Endothelial cell of umbilical vein (primary cell): ENCODE data around the gene ABCA6. TPM values are rescaled to one million over a fixed set of nuclear protein-coding genes. Genes with fewer than 3 reads are reported as not detected.

ENCODE experiments used
- BruUV-seq: library from RNA; stranded (reverse); fragments of 400-500 nt; replicated peaks from 2 replicates; lab custom pipeline; 2021; lab: Mats Ljungman, UMichigan
- CTCF ChIA-PET: fragments of 300-600, 350-600 bp; sonication (Branson Sonifier 250); formaldehyde crosslinking; loops from one replicate; lab custom pipeline; 2021; ENCODE audit warnings: antibody characterized with exemption, inconsistent platforms; lab: Charles Lee
- POLR2A ChIA-PET: fragments of 300-600, 350-600 bp; sonication (Branson Sonifier 250); formaldehyde crosslinking; loops from one replicate; lab custom pipeline; 2021; ENCODE audit warnings: antibody characterized with exemption, inconsistent platforms; lab: Charles Lee
- DNase-seq: peaks from one replicate; pipeline ENCODE4 v3.0.0-alpha.2; 2011; ENCODE audit warnings: low read depth, low spot score
- FAIRE-seq: peaks from 2 replicates; lab custom pipeline; 2011; peaks lifted over from hg19 to GRCh38; lab: Jason Lieb, UNC
- H2AFZ ChIP-seq: 2 replicates; pipeline ENCODE4 v1.6.0; 2012; ENCODE audit warnings: low read depth, low read length, control low read depth, inconsistent platforms
- H3K27ac ChIP-seq: 2 replicates; pipeline ENCODE4 v1.5.1; 2011; ENCODE audit warnings: low read depth, mild to moderate bottlenecking, control low read depth, low read length, moderate library complexity; ENCODE audit not compliant: insufficient read depth
- H3K27me3 ChIP-seq, 2 experiments: 2 replicates each; pipeline versions ENCODE4 v1.6.0 to v1.6.1; 2011; ENCODE audit warnings: low read length in 2 of 2, mixed read lengths in 1 of 2; ENCODE audit not compliant: control insufficient read depth in 2 of 2, insufficient read depth in 2 of 2
- H3K36me3 ChIP-seq, 2 experiments: 2 replicates in 1 of 2; 3 replicates in 1 of 2; pipeline ENCODE4 v1.5.1; 2011; ENCODE audit warnings: low read length in 2 of 2, mild to moderate bottlenecking in 1 of 2, moderate library complexity in 1 of 2; ENCODE audit not compliant: control insufficient read depth in 2 of 2, insufficient read depth in 2 of 2; ENCODE audit errors: extremely low read depth in 1 of 2
- H3K4me1 ChIP-seq: 3 replicates; pipeline ENCODE4 v1.5.1; 2011; ENCODE audit warnings: mild to moderate bottlenecking, low read length; ENCODE audit not compliant: control insufficient read depth, insufficient read depth; ENCODE audit errors: extremely low read depth
- H3K4me2 ChIP-seq: 2 replicates; pipeline ENCODE4 v1.6.1; 2011; ENCODE audit warnings: low read length, control low read depth, mixed read lengths; ENCODE audit not compliant: insufficient read depth
- H3K4me3 ChIP-seq, 3 experiments: fragments of 200-600 bp in 1 of 3; sonication (generic), shearing (Covaris generic) in 1 of 3; replicated peaks in 1 of 3; 2 replicates each; pipeline ENCODE4 v1.5.1; 2011 to 2016; ENCODE audit warnings: control low read depth in 3 of 3, low read length in 3 of 3, mild to moderate bottlenecking in 2 of 3, inconsistent platforms in 1 of 3, low read depth in 1 of 3, moderate library complexity in 1 of 3; ENCODE audit not compliant: insufficient read depth in 1 of 3
- H3K79me2 ChIP-seq: 2 replicates; pipeline ENCODE4 v1.6.0; 2012; ENCODE audit warnings: low read length, inconsistent platforms; ENCODE audit not compliant: control insufficient read depth, insufficient read depth
- H3K9ac ChIP-seq: replicated peaks from 2 replicates; pipeline ENCODE3; 2011; ENCODE audit warnings: low read length, control low read depth; ENCODE audit not compliant: insufficient read depth; ENCODE audit errors: extremely low read depth
- H3K9me1 ChIP-seq: replicated peaks from 3 replicates; pipeline ENCODE4 v1.6.0; 2011; ENCODE audit warnings: mild to moderate bottlenecking, low read length; ENCODE audit not compliant: control insufficient read depth, insufficient read depth; ENCODE audit errors: extremely low read depth
- H3K9me3 ChIP-seq: replicated peaks from 2 replicates; pipeline ENCODE4 v1.5.1; 2012; ENCODE audit warnings: low read length, inconsistent platforms; ENCODE audit not compliant: control insufficient read depth, insufficient read depth
- H4K20me1 ChIP-seq: replicated peaks from 2 replicates; pipeline ENCODE3; 2011; ENCODE audit warnings: mild to moderate bottlenecking, low read length; ENCODE audit not compliant: control insufficient read depth, insufficient read depth; ENCODE audit errors: extremely low read depth
- CTCF ChIP-seq, 2 donors: IDR thresholded peaks; 1 replicate in 1 of 2; 2 replicates in 1 of 2; pipeline ENCODE4 v1.5.1; 2011; ENCODE audit warnings: low read length in 2 of 2, mild to moderate bottlenecking in 2 of 2, moderate library complexity in 2 of 2, control low read depth in 1 of 2, inconsistent platforms in 1 of 2, low read depth in 1 of 2; ENCODE audit not compliant: insufficient read depth in 1 of 2; ENCODE audit errors: extremely low read depth in 1 of 2
- EZH2 ChIP-seq: IDR thresholded peaks from 2 replicates; pipeline ENCODE4 v1.6.1; 2012; ENCODE audit warnings: borderline replicate concordance, low read depth, mild to moderate bottlenecking, moderate library complexity, low read length, inconsistent platforms; ENCODE audit not compliant: severe bottlenecking
- FOS ChIP-seq: IDR thresholded peaks from 2 replicates; pipeline ENCODE4 v1.6.1; 2011; ENCODE audit warnings: mild to moderate bottlenecking, low read length, moderate library complexity, borderline replicate concordance; ENCODE audit not compliant: insufficient read depth
- GATA2 ChIP-seq: IDR thresholded peaks from 2 replicates; pipeline ENCODE4 v1.7.0; 2011; ENCODE audit warnings: low read depth, mild to moderate bottlenecking, moderate library complexity, mixed read lengths, low read length; ENCODE audit not compliant: insufficient read length, insufficient read depth
- JUN ChIP-seq: IDR thresholded peaks from 2 replicates; pipeline ENCODE4 v1.6.1; 2011; ENCODE audit warnings: borderline replicate concordance, low read depth; ENCODE audit not compliant: insufficient read length, insufficient read depth
- MAX ChIP-seq: IDR thresholded peaks from 2 replicates; pipeline ENCODE4 v1.6.1; 2011; ENCODE audit not compliant: insufficient read depth, insufficient read length
- MYC ChIP-seq: IDR thresholded peaks from one replicate; pipeline ENCODE4 v1.6.1; 2011; ENCODE audit warnings: mild to moderate bottlenecking, low read depth, low read length
- POLR2A ChIP-seq: IDR thresholded peaks from 2 replicates; pipeline ENCODE4 v1.6.1; 2012; ENCODE audit warnings: low read depth, mild to moderate bottlenecking, control low read depth, low read length
- POLR2AphosphoS5 ChIP-seq: IDR thresholded peaks from 2 replicates; pipeline ENCODE4 v1.6.1; 2012; ENCODE audit warnings: low read depth, mild to moderate bottlenecking, control low read depth, low read length, moderate library complexity; ENCODE audit not compliant: insufficient read depth
- dilution Hi-C: fragments of 300-500 bp; cut with MboI; formaldehyde crosslinking; loops from one replicate; pipeline ENCODE4 v1.15.0; 2019; ENCODE audit warnings: low sequenced_read_pairs; ENCODE audit not compliant: extremely low pct_ligation_motif_present
- intact Hi-C: fragments of 100-400 bp; cut with micrococcal nuclease; formaldehyde crosslinking; loops from one replicate; pipeline ENCODE4 v1.10.0; 2022
- polyA plus RNA-seq, 4 experiments: library from polyadenylated mRNA; depleted of rRNA in 3 of 4; stranded (reverse) in 3 of 4; unstranded in 1 of 4; fragments of >200 nt; gene quantifications; 2 replicates each; pipeline versions ENCODE4 v1.2.1 to v1.2.3, GENCODE V29; 2011 to 2012; ENCODE audit warnings: missing spikeins in 1 of 4
- total RNA-seq: library from RNA; stranded (reverse); gene quantifications from 2 replicates; pipeline ENCODE4 v1.2.3, GENCODE V29; 2021

ABCA6 gene
- total and polyA plus RNA-seq, 2 donors (not counting 3 experiments of a cell fraction or from before 2014, with no cell fraction given) = 11.3 to 30.5 TPM

- Histone ChIP-seq H2AFZ (peak overlapping the region; percentile 3), H3K4me1 (peaks cover 3% of the 10 kb centered on the region), H3K4me2 (no peak overlapping the region), H3K9me1 (no peaks in the 10 kb centered on the region), H3K79me2 (no peaks in the 10 kb centered on the region), H4K20me1 (no peaks in the 10 kb centered on the region), H3K27me3 (no peaks in the 10 kb centered on the region), H3K27ac (no peak overlapping the region), H3K9me3 (no peaks in the 10 kb centered on the region), H3K4me3 (no peak overlapping the region), H3K9ac (no peak overlapping the region), H3K36me3 (no peaks in the 10 kb centered on the region)
- BruUV-seq = no TSS peak
- dilution Hi-C loops = no loop called here
- TF ChIP-seq GATA2 (no peak), FOS (no peak), CTCF (IDR thresholded peaks at IDR 0.05; ENCODE audit: extremely low read depth in 1 of 2, insufficient read depth in 1 of 2, low read depth in 1 of 2, low read length in 2 of 2) (no peak), EZH2 (no peak), POLR2A (no peak), MYC (no peak), MAX (no peak), JUN (no peak), POLR2AphosphoS5 (no peak)
- no peak for DNase-seq
- ChIA-PET POLR2A (no interaction called here), CTCF (no interaction called here)
- intact Hi-C loops = no loop called here
- FAIRE-seq = no peak
Observed at GRCh38 chr17:69031839-69032238, 109.9 kb downstream of the ABCA6 start.
